ENCODE measurements around the gene PON3. TPM values are rescaled to one million over a fixed set of nuclear protein-coding genes. Genes with fewer than 3 reads are reported as not detected.
"Not testable (repeated sequence)": the region's sequence is repeated elsewhere in the genome, so short reads cannot be mapped to it uniquely, and the experiment has no call there.

PON3 gene
- total RNA-seq, 1 donor from 2014 or later: 5.5 TPM

GRCh38 chr7:95411666-95412065 is 15.5 kb upstream of the PON3 start:
- DNase-seq (ENCODE audit: low spot score): no peak

GRCh38 chr7:95411036-95411435 is 14.9 kb upstream of the PON3 start:
- no peak for DNase-seq (ENCODE audit: low spot score)

- no peak for DNase-seq (ENCODE audit: low spot score)
These were observed 11.6 kb upstream of the PON3 start for GRCh38 chr7:95407751-95408150.

- DNase-seq (ENCODE audit: low spot score): no peak
These were observed 9.6 kb upstream of the PON3 start for GRCh38 chr7:95405800-95406199.

GRCh38 chr7:95405208-95405607 is 9.0 kb upstream of the PON3 start:
- no peak for DNase-seq (ENCODE audit: low spot score)

GRCh38 chr7:95404316-95404865 is 8.2 kb upstream of the PON3 start:
- DNase-seq (ENCODE audit: low spot score): no peak

- no peak for DNase-seq (ENCODE audit: low spot score)
These were observed 2.2 kb upstream of the PON3 start for GRCh38 chr7:95398155-95398940.

GRCh38 chr7:95397381-95397780 is 1.2 kb upstream of the PON3 start:
- DNase-seq (ENCODE audit: low spot score): no peak

GRCh38 chr7:95395755-95396135 is 430 bp downstream of the PON3 start:
- DNase-seq (ENCODE audit: low spot score): no peak

- DNase-seq (ENCODE audit: low spot score): no peak
These were observed 1.8 kb downstream of the PON3 start for GRCh38 chr7:95394370-95394769.

- no peak for DNase-seq (ENCODE audit: low spot score)
These were observed 4.4 kb downstream of the PON3 start for GRCh38 chr7:95391761-95392160.

GRCh38 chr7:95389516-95389915 is 6.7 kb downstream of the PON3 start:
- DNase-seq (ENCODE audit: low spot score): no peak

- not testable (repeated sequence) for DNase-seq (ENCODE audit: low spot score)
These were observed 16.7 kb downstream of the PON3 start for GRCh38 chr7:95379457-95379856.

GRCh38 chr7:95376632-95377400 is 19.4 kb downstream of the PON3 start:
- DNase-seq (ENCODE audit: low spot score): no peak

- DNase-seq (ENCODE audit: low spot score): no peak
These were observed 20.5 kb downstream of the PON3 start for GRCh38 chr7:95375591-95376257.

GRCh38 chr7:95373323-95373722 is 22.9 kb downstream of the PON3 start:
- no peak for DNase-seq (ENCODE audit: low spot score)

- DNase-seq (ENCODE audit: low spot score): no peak
These were observed 27.9 kb downstream of the PON3 start for GRCh38 chr7:95368235-95368634.

GRCh38 chr7:95367606-95368005 is 28.6 kb downstream of the PON3 start:
- DNase-seq (ENCODE audit: low spot score): no peak

GRCh38 chr7:95365151-95365550 is 31.0 kb downstream of the PON3 start:
- no peak for DNase-seq (ENCODE audit: low spot score)

GRCh38 chr7:95357623-95358022 is 38.6 kb downstream of the PON3 start:
- no peak for DNase-seq (ENCODE audit: low spot score)

- DNase-seq (ENCODE audit: low spot score): no peak
These were observed 53.4 kb downstream of the PON3 start for GRCh38 chr7:95342642-95343307.

GRCh38 chr7:95342029-95342428 is 54.1 kb downstream of the PON3 start:
- no peak for DNase-seq (ENCODE audit: low spot score)

Measured in ureter (tissue), 1 donor.